GM06990 (cell line): Measurements from ENCODE around the gene SUSD2.
"Not testable (repeated sequence)": the region's sequence is repeated elsewhere in the genome, so short reads cannot be mapped to it uniquely, and the experiment has no call there.

Source experiments
- DNase-seq: peaks from one replicate; pipeline ENCODE4 v3.0.0-alpha.2; 2011; ENCODE audit not compliant: insufficient read length; ENCODE audit errors: extremely low read depth
- H3K27me3 ChIP-seq: replicated peaks from 2 replicates; pipeline ENCODE4 v1.6.0; 2011; ENCODE audit warnings: low read length; ENCODE audit not compliant: control insufficient read depth, insufficient read depth
- H3K36me3 ChIP-seq: 2 replicates; pipeline ENCODE4 v1.5.1; 2011; ENCODE audit warnings: low read length; ENCODE audit not compliant: control insufficient read depth, insufficient read depth
- H3K4me3 ChIP-seq: replicated peaks from 2 replicates; pipeline ENCODE4 v1.5.1; 2011; ENCODE audit warnings: low read depth, mild to moderate bottlenecking, control low read depth, low read length
- TF ChIP-seq, protein P1 (sequence below): IDR thresholded peaks from 2 replicates; pipeline ENCODE4 v1.5.1; 2011; ENCODE audit warnings: low read length, control low read depth, mild to moderate bottlenecking, inconsistent platforms; ENCODE audit not compliant: insufficient read depth, poor library complexity, severe bottlenecking

Gene SUSD2

DNA sequence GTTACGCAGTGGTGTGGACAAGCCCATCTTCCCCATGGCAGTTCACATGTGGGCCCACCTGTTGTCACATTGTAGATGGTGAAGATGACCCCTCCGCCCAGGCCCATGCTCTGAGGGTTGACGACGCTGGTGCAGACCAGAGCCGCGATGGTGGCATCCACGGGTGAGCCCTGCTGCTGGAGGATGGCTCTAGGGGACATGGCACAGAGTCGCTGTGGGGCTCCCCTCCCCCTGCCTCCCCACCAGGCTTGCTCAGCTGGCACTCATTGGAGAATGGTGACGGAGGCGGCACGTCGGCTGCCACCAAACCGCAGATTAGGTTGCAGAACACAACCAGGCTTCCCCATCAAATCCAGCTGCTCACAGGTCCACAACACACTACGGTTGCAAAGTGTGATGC, 52.5 kb downstream of the SUSD2 start:
- H3K27me3 ChIP-seq = no peaks in the 10 kb centered on the region
- TF ChIP-seq, protein P1, sequence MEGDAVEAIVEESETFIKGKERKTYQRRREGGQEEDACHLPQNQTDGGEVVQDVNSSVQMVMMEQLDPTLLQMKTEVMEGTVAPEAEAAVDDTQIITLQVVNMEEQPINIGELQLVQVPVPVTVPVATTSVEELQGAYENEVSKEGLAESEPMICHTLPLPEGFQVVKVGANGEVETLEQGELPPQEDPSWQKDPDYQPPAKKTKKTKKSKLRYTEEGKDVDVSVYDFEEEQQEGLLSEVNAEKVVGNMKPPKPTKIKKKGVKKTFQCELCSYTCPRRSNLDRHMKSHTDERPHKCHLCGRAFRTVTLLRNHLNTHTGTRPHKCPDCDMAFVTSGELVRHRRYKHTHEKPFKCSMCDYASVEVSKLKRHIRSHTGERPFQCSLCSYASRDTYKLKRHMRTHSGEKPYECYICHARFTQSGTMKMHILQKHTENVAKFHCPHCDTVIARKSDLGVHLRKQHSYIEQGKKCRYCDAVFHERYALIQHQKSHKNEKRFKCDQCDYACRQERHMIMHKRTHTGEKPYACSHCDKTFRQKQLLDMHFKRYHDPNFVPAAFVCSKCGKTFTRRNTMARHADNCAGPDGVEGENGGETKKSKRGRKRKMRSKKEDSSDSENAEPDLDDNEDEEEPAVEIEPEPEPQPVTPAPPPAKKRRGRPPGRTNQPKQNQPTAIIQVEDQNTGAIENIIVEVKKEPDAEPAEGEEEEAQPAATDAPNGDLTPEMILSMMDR = no peak
- DNase-seq = no peak
- no peak overlapping the region for H3K4me3 ChIP-seq
- H3K36me3 ChIP-seq = no peaks in the 10 kb centered on the region

DNA sequence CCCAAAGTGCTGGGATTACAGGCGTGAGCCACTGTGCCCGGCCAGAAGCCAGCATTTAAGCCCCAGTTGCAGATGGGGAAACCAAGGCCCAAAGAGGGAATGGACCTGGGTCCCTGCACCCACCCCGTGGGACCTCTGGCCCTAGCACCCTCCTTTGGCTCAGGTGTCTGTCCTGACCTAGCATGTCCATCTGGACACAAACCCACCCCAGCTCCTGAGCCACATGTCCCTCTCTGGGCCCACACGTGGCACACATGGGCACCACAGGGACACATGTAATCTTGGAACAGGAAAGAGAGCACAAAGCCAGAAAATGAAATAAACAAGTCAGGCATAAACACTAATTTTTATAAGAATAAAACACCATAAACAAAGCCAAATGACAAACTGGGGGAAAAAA, 54.0 kb downstream of the SUSD2 start:
- H3K4me3 ChIP-seq = no peak overlapping the region
- H3K36me3 ChIP-seq = no peaks in the 10 kb centered on the region
- no peaks in the 10 kb centered on the region for H3K27me3 ChIP-seq
- TF ChIP-seq, protein P1 = no peak
- DNase-seq = no peak

DNA sequence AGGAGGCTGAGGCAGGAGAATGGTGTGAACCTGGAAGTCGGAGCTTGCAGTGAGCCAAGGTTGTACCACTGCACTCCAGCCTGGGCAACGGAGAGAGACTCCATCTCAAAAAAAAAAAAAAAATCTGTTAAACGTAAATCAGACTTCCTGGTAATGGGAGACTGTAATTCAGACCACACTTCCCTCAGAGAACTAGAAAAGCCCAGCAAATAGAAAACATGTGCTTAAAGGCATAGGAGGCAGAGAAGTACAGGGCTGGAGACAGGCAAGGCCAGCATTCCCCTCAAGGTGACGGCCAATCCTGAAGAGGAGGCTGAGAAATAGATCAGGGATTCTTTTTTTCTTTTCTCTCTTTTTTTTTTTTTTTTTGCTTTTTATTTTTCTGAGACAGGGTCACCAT, 55.4 kb downstream of the SUSD2 start:
- Histone ChIP-seq H3K4me3 (no peak overlapping the region), H3K27me3 (no peaks in the 10 kb centered on the region), H3K36me3 (no peaks in the 10 kb centered on the region)
- no peak for DNase-seq
- TF ChIP-seq, protein P1 = no peak

DNA sequence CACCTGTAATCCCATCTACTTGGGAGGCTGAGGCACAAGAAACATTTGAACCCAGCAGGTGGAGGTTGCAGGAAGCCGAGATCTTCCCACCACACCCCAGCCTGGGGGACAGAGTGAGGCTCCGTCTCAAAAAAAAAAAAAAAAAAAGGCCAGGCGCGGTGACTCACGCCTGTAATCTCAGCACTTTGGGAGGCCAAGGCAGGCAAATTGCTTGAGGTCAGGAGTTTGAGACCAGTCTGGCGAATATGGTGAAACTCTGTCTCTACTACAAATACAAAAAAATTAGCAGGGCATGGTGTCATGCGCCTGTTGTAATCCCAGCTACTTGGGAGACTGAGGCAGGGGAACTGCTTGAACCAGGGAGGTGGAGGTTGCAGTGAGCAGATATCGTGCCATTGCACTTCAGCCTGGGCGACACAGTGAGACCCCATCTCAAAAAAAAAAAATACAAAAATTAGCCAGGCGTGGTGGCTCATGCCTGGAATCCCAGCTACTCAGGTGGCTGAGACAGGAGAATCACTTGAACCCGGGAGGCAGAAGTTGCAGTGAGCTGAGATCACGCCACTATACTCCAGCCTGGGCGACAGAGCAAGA, 56.9 kb downstream of the SUSD2 start:
- not testable (repeated sequence) for H3K4me3 ChIP-seq, H3K36me3 ChIP-seq, H3K27me3 ChIP-seq, DNase-seq
